Occipital lobe (tissue), 2 donors: ENCODE measurements around the gene F3. TPM values are rescaled to one million over a fixed set of nuclear protein-coding genes. Genes with fewer than 3 reads are reported as not detected.
"Not testable (repeated sequence)": the region's sequence is repeated elsewhere in the genome, so short reads cannot be mapped to it uniquely, and the experiment has no call there.

Experiments
- DNase-seq: peaks from one replicate; lab custom pipeline; 2025; lab: John Stamatoyannopoulos, UW
- total RNA-seq: library from RNA; depleted of rRNA; stranded (reverse); fragments of >200 nt; gene quantifications from one replicate; pipeline ENCODE4 v1.2.3, GENCODE V29; 2014

Gene F3
- 25.6 TPM for total RNA-seq

GRCh38 chr1:94541246-94542087 lies at the start of gene F3:
F3 (minus strand) TSS chr1:94541759; CDS start chr1:94541636, 123 bp downstream.
- peak; percentile 55 for DNase-seq

GRCh38 chr1:94590203-94591137 lies 48.9 kb upstream of the F3 start:
- DNase-seq, result peak; percentile 1

- DNase-seq, result no peak
Observed at GRCh38 chr1:94589728-94590127, 48.2 kb upstream of the F3 start.

- no peak for DNase-seq
Observed at GRCh38 chr1:94582565-94582964, 41.0 kb upstream of the F3 start.

GRCh38 chr1:94580367-94581115 lies 39.0 kb upstream of the F3 start:
- no peak for DNase-seq

GRCh38 chr1:94579876-94580294 lies 38.3 kb upstream of the F3 start:
- DNase-seq, result no peak

GRCh38 chr1:94578856-94579255 lies 37.3 kb upstream of the F3 start:
- DNase-seq, result no peak

GRCh38 chr1:94573917-94574316 lies 32.4 kb upstream of the F3 start:
- DNase-seq, result not testable (repeated sequence)

- DNase-seq, result no peak
Observed at GRCh38 chr1:94572780-94573179, 31.2 kb upstream of the F3 start.

- DNase-seq, result not testable (repeated sequence)
Observed at GRCh38 chr1:94570965-94571364, 29.4 kb upstream of the F3 start.

- DNase-seq, result not testable (repeated sequence)
Observed at GRCh38 chr1:94568806-94569205, 27.2 kb upstream of the F3 start.

GRCh38 chr1:94567975-94568607 lies 26.5 kb upstream of the F3 start:
- not testable (repeated sequence) for DNase-seq

GRCh38 chr1:94566436-94566835 lies 24.9 kb upstream of the F3 start:
- not testable (repeated sequence) for DNase-seq

GRCh38 chr1:94565901-94566300 lies 24.3 kb upstream of the F3 start:
- no peak for DNase-seq

- DNase-seq, result no peak
Observed at GRCh38 chr1:94562519-94563260, 21.1 kb upstream of the F3 start.

- no peak for DNase-seq
Observed at GRCh38 chr1:94560333-94560732, 18.8 kb upstream of the F3 start.

GRCh38 chr1:94559921-94560320 lies 18.4 kb upstream of the F3 start:
- no peak for DNase-seq

GRCh38 chr1:94555091-94555490 lies 13.5 kb upstream of the F3 start:
- no peak for DNase-seq

- DNase-seq, result no peak
Observed at GRCh38 chr1:94554580-94554979, 13.0 kb upstream of the F3 start.

- DNase-seq, result no peak
Observed at GRCh38 chr1:94553931-94554330, 12.4 kb upstream of the F3 start.
